Activated B cell treated with CpG ODN at 0.5 μM for 24 hours (primary cell): ENCODE data around the gene DPP10. TPM values are rescaled to one million over a fixed set of nuclear protein-coding genes. Genes with fewer than 3 reads are reported as not detected.

Experiments
- ATAC-seq: fragments of 200-7000 bp; cut with Tn5 transposase; one replicate; pipeline ENCODE4 v1.10.0; 2021; ENCODE audit warnings: low read depth, mild to moderate bottlenecking, moderate library complexity
- CTCF ChIA-PET: fragments of 350-600 bp; sonication (Branson Sonifier 250); formaldehyde crosslinking; loops from one replicate; lab custom pipeline; 2021; ENCODE audit warnings: antibody characterized with exemption; lab: Charles Lee
- POLR2A ChIA-PET: fragments of 350-600 bp; sonication (Branson Sonifier 250); formaldehyde crosslinking; loops from one replicate; lab custom pipeline; 2021; ENCODE audit warnings: antibody characterized with exemption; lab: Charles Lee
- DNase-seq: peaks from one replicate; pipeline ENCODE4 v3.0.0; 2022
- H3K27ac Mint-ChIP-seq: one replicate; pipeline ENCODE4 v1.8.0; 2020; ENCODE audit warnings: mixed read lengths
- H3K27me3 Mint-ChIP-seq: one replicate; pipeline ENCODE4 v1.8.0; 2021; ENCODE audit warnings: mixed read lengths
- H3K36me3 Mint-ChIP-seq: one replicate; pipeline ENCODE4 v1.8.0; 2021; ENCODE audit warnings: low read depth, mixed read lengths
- H3K4me1 Mint-ChIP-seq: one replicate; pipeline ENCODE4 v1.8.0; 2021; ENCODE audit warnings: mixed read lengths
- H3K4me3 Mint-ChIP-seq: one replicate; pipeline ENCODE4 v1.8.0; 2020; ENCODE audit warnings: mild to moderate bottlenecking, mixed read lengths
- H3K9me3 Mint-ChIP-seq: one replicate; pipeline ENCODE4 v1.8.0; 2020; ENCODE audit warnings: mixed read lengths
- intact Hi-C: fragments of 100-400 bp; cut with micrococcal nuclease; formaldehyde crosslinking; loops from one replicate; pipeline ENCODE4 v1.15.1; 2024
- total RNA-seq: library from RNA; stranded (reverse); gene quantifications from 2 replicates; pipeline ENCODE4 v1.2.3, GENCODE V29; 2022
- TF ChIP-seq, protein P1 (sequence below): fragments of 200-600 bp; IDR thresholded peaks from one replicate; pipeline ENCODE4 v1.8.0; 2022; ENCODE audit warnings: antibody characterized with exemption, mild to moderate bottlenecking

Gene DPP10
- total RNA-seq, 1 donor from 2014 or later, result not detected

DNA sequence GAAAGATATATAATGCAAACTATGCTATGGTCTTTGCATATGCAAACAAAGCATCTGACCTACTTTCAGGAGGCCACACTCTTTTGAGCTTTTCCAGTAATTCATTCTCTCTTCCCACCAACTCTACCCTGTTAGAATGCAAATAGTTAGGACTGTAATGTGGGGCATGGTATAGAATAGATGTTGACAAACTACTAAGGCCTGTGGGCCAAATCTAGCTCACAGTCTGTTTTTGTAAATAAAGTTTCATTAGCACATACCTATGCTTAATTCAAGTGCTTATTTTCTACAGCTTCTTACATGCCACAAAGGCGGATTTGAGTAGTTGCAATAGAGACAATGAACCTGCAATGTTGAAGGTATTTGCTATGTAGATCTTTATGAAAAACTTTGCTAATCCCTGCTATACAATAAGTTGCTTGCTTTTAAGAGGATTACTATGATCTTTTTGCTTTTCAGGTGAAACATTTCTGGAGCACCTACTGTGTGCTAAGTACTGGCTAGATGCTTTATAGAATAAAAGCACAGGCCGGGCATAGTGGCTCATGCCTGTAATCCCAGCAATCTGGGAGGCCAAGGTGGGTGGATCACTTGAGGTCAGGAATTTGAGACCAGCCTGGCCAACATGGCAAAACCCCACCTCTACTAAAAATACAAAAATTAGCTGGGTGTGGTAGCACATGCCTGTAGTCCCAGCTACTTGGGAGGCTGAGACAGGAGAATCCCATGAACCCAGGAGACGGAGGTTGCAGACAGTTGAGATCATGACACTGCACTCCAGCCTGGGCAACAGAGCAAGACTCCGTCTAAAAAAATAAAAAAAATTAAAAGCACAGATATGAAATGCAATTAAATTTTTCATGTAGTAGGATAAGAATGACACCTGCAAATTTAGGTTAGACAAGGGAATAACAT, 267.8 kb downstream of the DPP10 start:
- DNase-seq (no peak), ATAC-seq (no peak)
- Mint-ChIP-seq H3K27me3 (no peaks in the 10 kb centered on the region), H3K4me1 (no peaks in the 10 kb centered on the region), H3K27ac (no peak overlapping the region), H3K36me3 (no peaks in the 10 kb centered on the region), H3K9me3 (peaks cover 3% of the 10 kb centered on the region), H3K4me3 (no peak overlapping the region)
- TF ChIP-seq, protein P1, sequence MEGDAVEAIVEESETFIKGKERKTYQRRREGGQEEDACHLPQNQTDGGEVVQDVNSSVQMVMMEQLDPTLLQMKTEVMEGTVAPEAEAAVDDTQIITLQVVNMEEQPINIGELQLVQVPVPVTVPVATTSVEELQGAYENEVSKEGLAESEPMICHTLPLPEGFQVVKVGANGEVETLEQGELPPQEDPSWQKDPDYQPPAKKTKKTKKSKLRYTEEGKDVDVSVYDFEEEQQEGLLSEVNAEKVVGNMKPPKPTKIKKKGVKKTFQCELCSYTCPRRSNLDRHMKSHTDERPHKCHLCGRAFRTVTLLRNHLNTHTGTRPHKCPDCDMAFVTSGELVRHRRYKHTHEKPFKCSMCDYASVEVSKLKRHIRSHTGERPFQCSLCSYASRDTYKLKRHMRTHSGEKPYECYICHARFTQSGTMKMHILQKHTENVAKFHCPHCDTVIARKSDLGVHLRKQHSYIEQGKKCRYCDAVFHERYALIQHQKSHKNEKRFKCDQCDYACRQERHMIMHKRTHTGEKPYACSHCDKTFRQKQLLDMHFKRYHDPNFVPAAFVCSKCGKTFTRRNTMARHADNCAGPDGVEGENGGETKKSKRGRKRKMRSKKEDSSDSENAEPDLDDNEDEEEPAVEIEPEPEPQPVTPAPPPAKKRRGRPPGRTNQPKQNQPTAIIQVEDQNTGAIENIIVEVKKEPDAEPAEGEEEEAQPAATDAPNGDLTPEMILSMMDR, result no peak
- POLR2A ChIA-PET, result no interaction called here
- intact Hi-C loops, result no loop called here
- CTCF ChIA-PET, result no interaction called here

DNA sequence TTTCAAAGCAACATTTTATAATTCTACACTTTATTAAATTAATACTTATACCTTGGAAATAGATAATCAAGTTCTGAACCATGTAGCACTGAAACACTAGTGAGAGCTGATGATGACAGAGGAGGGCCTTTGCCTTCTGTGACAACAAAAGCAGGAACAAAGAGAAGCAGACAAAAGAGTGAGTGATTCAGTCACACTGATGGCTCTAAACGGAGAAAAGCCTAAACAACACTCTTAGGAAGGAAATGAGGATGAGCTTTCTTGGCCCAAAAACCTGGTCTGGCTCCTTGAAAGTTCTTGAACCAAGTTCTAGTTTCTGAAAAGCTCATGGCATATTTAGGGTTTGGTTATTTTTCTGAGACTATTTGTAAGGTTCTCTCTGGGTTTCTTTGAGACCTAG, 271.9 kb downstream of the DPP10 start:
- DNase-seq, result no peak
- Mint-ChIP-seq H3K27me3 (no peaks in the 10 kb centered on the region), H3K27ac (no peak overlapping the region), H3K4me3 (no peak overlapping the region), H3K9me3 (no peaks in the 10 kb centered on the region), H3K4me1 (no peaks in the 10 kb centered on the region), H3K36me3 (no peaks in the 10 kb centered on the region)
- TF ChIP-seq, protein P1, result no peak
- CTCF ChIA-PET, result no interaction called here
- intact Hi-C loops, result no loop called here
- no peak for ATAC-seq
- POLR2A ChIA-PET, result no interaction called here

DNA sequence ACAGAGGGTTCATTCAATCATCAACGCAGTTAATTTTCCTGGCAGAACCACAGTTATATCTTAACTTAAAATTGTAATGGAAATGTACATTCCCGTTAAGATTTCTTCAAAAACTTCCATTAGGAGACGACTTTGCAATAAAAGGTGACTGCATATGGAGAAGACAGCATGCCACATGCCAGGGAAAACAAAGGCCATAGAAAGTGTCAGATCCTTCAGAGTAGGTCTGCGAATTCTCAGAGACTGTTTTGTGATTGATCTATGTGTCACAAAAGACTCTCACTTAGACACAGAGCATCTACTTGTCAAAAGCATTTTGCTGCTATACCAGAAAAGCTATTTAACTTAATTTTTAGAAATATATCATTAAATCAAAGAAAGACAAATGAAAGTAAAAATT, 274.6 kb downstream of the DPP10 start:
- no peak for ATAC-seq

DNA sequence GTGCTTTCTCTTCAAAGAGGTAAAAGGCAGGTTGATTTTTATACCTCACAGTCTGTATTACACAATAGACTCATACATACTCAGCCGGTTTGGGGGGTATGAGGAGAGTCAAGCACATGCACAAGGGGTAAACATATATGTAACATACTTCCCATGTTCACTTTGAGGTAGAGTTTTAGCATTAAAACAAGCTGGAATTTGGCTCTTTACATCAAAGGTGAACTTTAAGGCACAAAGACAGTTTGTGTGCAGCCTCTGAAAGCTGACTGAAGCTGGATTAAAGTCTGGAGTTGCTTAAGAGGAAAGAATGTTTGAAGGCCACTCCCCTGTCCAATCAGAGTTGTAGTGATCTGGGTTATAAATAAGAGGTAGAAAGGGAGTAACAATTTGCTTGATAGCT, 282.0 kb downstream of the DPP10 start:
- no peaks in the 10 kb centered on the region for H3K36me3 Mint-ChIP-seq
- TF ChIP-seq, protein P1, result no peak
- H3K4me3 Mint-ChIP-seq, result no peak overlapping the region
- CTCF ChIA-PET, result no interaction called here
- H3K27ac Mint-ChIP-seq, result no peak overlapping the region
- no peaks in the 10 kb centered on the region for H3K9me3 Mint-ChIP-seq
- no peak for DNase-seq
- intact Hi-C loops, result no loop called here
- no peaks in the 10 kb centered on the region for H3K4me1 Mint-ChIP-seq
- POLR2A ChIA-PET, result no interaction called here
- H3K27me3 Mint-ChIP-seq, result no peaks in the 10 kb centered on the region
- no peak for ATAC-seq

More for the DNA sequence above, 274.6 kb downstream of the DPP10 start:
- intact Hi-C loops, result no loop called here
- ChIA-PET CTCF (no interaction called here), POLR2A (no interaction called here)
- Mint-ChIP-seq H3K27ac (no peak overlapping the region), H3K9me3 (no peaks in the 10 kb centered on the region), H3K27me3 (no peaks in the 10 kb centered on the region), H3K4me3 (no peak overlapping the region), H3K36me3 (no peaks in the 10 kb centered on the region), H3K4me1 (no peaks in the 10 kb centered on the region)
- TF ChIP-seq, protein P1, result no peak
- DNase-seq, result no peak

DNA sequence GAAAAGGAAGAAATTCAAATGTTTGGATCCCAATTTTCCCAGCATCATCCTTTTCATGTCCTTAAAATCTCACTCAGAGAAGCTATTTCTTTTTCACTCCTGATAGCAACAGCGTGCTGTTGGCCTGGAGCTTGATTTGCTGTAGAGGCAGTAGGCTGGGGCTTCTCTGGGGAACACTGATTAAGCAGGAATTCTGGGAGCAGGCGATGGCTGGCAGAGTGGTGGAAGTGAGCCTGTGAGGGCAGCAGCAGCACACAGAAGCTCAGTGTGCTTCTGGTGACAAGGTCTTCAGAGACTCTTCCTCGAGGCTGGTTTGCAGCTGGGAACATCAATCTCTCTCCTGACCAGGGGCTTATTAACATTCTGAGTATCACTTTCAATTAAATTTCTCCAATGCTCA, 284.6 kb downstream of the DPP10 start:
- no peak for DNase-seq
- Mint-ChIP-seq H3K4me1 (no peaks in the 10 kb centered on the region), H3K36me3 (no peaks in the 10 kb centered on the region), H3K27ac (no peak overlapping the region), H3K27me3 (no peaks in the 10 kb centered on the region), H3K9me3 (no peaks in the 10 kb centered on the region), H3K4me3 (no peak overlapping the region)
- TF ChIP-seq, protein P1, result no peak
- POLR2A ChIA-PET, result no interaction called here
- no peak for ATAC-seq
- CTCF ChIA-PET, result no interaction called here
- intact Hi-C loops, result no loop called here
